GM18867 (cell line): ENCODE data around the gene SLC27A2.
"Not testable (repeated sequence)": the region's sequence is repeated elsewhere in the genome, so short reads cannot be mapped to it uniquely, and the experiment has no call there.

Source experiments
- ATAC-seq: cut with Tn5 transposase; IDR thresholded peaks from one replicate; pipeline ENCODE4 v1.9.1; 2021; ENCODE audit warnings: mild to moderate bottlenecking, moderate library complexity; ENCODE audit not compliant: unreplicated experiment

SLC27A2 gene

GRCh38 chr15:50188793-50189192, 6.8 kb downstream of the SLC27A2 start:
- not testable (repeated sequence) for ATAC-seq

- ATAC-seq = no peak
These were observed 7.6 kb downstream of the SLC27A2 start for GRCh38 chr15:50189633-50190032.

DNA sequence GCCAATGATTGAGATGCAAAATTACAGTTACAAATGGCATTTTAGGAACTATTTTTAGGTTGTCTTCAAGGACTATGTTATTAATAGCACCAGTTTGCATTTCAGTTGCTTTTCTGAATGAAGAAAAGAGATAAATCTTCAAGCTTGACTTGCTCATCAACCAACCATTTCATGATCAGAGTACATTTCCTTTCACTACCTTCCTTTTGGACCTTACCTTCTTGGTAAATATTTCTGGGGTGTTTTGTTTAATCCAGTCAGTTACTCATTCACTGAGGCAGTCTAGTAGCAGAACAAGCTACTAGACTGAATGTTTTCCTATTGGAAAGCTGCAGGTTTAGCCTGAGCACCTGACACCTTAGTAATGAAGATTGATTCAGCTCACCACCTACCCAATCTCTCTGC, 8.2 kb downstream of the SLC27A2 start:
- ATAC-seq = no peak

- ATAC-seq = no peak
These were observed 8.7 kb downstream of the SLC27A2 start for GRCh38 chr15:50190723-50191122.

DNA sequence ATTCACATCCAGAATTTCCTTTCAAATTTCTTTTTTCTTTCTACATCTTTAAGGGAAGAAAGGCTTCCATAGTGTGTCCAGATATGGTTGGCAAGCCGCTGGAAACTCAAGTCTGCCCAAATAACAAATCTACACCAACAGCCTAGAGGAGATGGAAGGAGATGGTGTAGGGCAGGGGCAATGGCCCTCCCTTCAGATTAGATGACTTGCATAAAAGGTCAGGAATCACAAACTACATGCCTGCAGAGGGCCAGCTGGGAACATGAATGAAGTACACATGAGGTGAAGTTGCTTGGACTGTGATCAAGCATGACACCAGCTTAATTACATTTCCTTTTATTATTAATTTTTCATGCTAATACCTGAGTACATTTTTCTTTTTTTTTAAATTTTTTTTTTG, 10.2 kb downstream of the SLC27A2 start:
- ATAC-seq = no peak

DNA sequence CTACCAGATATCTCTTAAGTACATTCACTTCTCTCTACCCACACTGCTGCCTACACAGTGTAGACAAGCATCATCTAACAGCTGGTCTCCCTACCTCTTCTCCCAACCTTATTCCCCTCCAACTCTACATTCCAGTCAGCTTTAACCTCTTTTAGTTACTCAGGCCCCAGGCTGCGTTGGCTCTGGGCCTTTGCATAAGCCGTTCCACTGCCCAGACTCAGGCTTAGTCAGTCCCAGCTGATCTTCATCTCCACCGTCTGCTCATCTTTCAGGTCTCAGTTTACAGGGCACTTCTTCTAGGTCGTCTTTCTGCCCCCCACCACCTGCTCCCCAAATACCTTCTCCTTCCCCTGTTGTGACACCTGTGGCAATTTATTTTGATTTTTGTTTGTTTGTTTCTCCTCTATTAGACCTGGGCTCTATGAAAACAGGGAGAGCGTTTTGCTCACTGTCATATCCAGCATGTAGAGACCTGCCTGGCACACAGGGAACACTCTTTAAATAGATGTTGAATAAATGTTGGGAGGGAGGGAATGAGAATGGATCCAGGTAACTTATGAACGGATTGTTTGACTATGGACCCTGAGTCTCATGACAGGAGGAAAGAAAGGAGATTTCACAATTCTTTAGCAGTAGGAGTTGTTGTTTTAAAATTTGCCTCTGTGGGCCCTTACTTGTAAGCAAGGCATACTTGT, 11.1 kb downstream of the SLC27A2 start:
- no peak for ATAC-seq

- ATAC-seq = no peak
These were observed 20.0 kb downstream of the SLC27A2 start for GRCh38 chr15:50202003-50202402.

DNA sequence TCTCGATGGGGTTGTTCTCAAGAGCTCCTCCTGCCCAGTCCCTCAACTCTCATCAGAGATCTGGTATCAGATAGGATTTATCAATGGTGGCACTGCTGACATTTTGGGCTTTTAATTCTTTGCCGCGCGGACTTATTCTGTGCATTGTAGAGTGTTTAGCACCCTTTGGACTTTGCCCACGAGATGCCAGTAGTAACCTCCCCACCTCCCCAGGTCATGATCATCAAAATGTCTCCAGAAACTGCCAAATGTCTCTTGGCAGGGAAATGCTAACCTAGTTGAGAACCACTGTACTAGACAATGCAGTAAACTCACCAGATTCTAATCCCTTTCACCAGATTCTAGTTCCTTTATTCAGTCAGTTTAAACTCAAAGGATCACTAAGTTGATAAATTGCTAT, 24.0 kb downstream of the SLC27A2 start:
- no peak for ATAC-seq

GRCh38 chr15:50209809-50210208, 27.8 kb downstream of the SLC27A2 start:
- no peak for ATAC-seq

DNA sequence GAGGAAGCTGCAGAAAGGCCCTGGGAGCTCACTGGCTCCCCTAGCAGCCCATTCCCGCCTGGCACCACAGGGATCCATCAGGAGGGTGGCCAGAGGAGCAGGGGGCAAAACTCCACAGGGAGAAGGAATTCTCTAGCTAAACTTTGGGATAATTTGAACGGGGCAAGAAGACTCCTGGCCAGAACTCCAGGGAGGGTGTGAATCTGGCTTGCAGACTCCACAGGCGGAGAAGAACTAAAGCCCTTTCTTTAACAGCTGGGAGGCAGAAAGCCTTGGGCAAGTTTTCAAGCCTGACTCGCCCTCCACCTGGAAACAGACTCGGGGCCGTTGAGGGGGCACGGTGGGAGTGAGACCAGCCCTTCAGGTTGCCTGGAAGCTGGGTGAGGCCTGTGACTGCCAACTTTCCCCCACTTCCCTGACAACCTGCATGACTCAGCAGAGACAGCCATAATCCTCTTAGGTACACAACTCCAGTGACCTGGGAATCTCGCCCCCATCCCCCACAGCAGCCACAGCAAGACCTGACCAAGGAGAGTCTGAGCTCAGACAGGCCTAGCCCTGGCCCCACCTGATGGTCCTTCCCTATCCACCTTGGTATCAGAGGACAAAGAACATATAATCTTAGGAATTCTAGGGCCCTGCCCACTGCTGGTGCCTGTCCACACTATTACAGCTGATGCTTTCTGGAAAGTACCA, 28.6 kb downstream of the SLC27A2 start:
- ATAC-seq = no peak

DNA sequence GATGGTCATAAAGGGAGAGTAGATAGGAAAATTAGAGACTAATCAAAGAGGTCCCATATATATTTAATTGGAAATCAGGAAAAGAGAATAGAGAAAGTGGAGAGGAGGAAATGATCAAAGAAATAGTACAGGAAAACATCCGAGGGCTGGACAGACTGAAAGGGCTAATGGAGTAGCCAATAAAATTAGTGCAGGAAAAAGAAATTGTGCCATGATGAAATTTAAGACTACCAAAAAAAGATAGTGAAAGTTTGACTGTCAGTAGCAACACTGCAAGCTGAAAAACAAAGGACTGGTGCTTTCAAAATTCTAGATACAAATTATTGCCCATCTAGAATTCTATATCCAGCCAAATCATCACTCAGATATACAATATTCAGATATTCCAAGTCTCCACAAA, 36.3 kb downstream of the SLC27A2 start:
- no peak for ATAC-seq

DNA sequence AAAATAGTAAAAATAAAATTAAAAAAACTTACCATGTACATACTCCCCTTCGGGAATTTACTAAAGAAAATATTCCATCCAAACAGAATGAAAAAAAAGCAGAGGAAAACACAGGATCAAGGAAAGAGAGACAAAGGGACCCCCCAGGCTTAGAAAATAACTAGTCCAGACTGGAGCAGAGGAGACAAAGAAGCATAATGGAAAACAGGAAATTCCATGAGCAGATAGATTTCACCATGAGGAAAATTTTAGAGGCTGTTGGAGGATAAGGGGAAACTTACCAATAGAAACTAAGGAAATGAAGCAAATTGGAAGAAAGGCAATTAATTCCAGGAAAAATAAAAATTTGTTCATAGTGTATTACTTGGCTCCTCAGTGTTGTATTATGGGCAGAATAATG, 36.7 kb downstream of the SLC27A2 start:
- no peak for ATAC-seq

GRCh38 chr15:50219820-50220219, 37.8 kb downstream of the SLC27A2 start:
- ATAC-seq = no peak

GRCh38 chr15:50222181-50222580, 40.2 kb downstream of the SLC27A2 start:
- ATAC-seq = no peak

DNA sequence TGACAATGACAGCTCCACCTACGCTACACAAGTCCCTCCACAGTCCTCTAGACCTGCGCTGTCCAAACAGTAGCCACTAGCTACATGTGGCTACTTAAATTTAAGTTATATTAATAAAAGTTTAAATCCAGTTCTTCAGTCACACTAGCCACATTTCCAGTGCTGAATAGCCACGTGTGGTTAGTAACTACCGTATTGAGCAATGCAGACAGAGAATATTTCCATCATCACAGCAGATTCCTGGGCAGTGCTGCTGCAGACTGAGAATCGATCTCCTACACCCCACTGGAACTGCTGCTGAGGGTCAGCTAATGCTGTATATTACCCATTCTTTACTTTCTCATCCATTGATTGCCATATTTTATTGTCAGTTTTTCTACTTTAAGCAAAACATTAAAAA, 42.6 kb downstream of the SLC27A2 start:
- ATAC-seq = no peak

DNA sequence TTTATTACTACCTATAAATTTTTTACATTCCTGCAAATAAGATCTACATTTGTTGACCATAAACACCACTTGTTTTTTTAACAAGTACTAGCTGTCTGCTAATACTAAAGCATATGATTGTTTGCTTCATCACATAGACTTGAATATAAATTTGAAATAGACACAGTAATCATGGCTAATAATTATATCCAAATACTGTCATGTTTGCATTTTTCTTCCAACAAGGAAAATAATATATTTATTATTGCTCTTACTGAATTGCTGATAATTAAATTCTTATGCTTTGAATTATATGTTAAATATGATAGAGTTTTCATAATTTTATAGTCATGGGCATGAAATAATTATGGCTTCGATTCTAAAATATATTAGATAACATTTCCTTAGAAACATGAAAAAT, 43.1 kb downstream of the SLC27A2 start:
- no peak for ATAC-seq

DNA sequence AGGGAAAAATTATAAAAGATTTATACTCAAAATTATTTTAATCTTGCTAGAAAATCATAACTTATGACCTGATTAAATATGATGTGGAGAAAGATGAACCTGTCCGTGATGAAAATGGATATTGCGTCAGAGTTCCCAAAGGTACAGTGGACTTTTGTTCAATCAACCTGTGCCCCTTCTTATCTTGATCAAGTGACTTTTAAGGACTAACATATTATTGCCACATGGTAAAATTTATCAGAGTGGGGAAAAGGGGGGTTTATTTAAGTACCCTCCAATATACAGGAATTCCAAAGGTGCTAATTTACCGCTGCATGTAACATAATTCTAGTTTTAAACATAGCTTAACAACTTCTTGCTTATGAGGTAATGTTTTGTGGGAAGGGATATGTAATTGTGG, 43.9 kb downstream of the SLC27A2 start:
- no peak for ATAC-seq

DNA sequence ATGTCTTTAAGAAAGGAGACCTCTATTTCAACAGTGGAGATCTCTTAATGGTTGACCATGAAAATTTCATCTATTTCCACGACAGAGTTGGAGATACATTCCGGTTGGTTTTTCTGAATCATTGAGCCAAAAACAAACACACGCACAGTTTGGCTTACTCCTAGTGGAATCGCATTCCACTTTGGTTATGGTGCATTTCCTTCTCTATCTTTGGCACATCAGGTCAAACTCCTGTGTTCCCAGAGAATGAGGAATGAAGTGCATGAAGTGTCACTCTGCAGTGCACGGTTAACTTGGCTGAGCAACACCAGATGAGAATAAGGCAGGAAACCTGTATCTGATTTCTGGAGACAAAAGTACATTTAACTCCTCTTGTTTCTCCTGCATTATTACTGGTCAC, 45.1 kb downstream of the SLC27A2 start:
- ATAC-seq = no peak

GRCh38 chr15:50228866-50229265, 46.9 kb downstream of the SLC27A2 start:
- ATAC-seq = no peak

GRCh38 chr15:50229336-50229735, 47.3 kb downstream of the SLC27A2 start:
- ATAC-seq = no peak

GRCh38 chr15:50231761-50232160, 49.8 kb downstream of the SLC27A2 start:
- ATAC-seq = no peak

GRCh38 chr15:50232791-50233190, 50.8 kb downstream of the SLC27A2 start:
- no peak for ATAC-seq
